HG02623 (cell line): ENCODE measurements around the gene PSMD5.
A peak's percentile ranks its signal among the peaks of the same experiment; 100 is the strongest.

Experiments used
- ATAC-seq: cut with Tn5 transposase; IDR thresholded peaks from one replicate; pipeline ENCODE4 v1.9.1; 2021; ENCODE audit warnings: moderate library complexity; ENCODE audit not compliant: unreplicated experiment

The PSMD5 gene

GRCh38 chr9:120875643-120875953 is 32.9 kb upstream of the PSMD5 start:
- no peak for ATAC-seq

GRCh38 chr9:120875195-120875565 is 32.5 kb upstream of the PSMD5 start:
- ATAC-seq = no peak

- no peak for ATAC-seq
Measured at GRCh38 chr9:120874226-120875194, 31.8 kb upstream of the PSMD5 start.

GRCh38 chr9:120873512-120873911 is 30.8 kb upstream of the PSMD5 start:
- no peak for ATAC-seq

GRCh38 chr9:120872791-120873502 is 30.2 kb upstream of the PSMD5 start:
- ATAC-seq = no peak

- ATAC-seq = no peak
Measured at GRCh38 chr9:120870206-120870605, 27.5 kb upstream of the PSMD5 start.

GRCh38 chr9:120869726-120870125 is 27.0 kb upstream of the PSMD5 start:
- no peak for ATAC-seq

- no peak for ATAC-seq
Measured at GRCh38 chr9:120869360-120869687, 26.6 kb upstream of the PSMD5 start.

- peak; percentile 89 for ATAC-seq
Measured at GRCh38 chr9:120868676-120869359, 26.1 kb upstream of the PSMD5 start.

- ATAC-seq = no peak
Measured at GRCh38 chr9:120868339-120868675, 25.6 kb upstream of the PSMD5 start.

GRCh38 chr9:120867676-120868338 is 25.1 kb upstream of the PSMD5 start:
- no peak for ATAC-seq

GRCh38 chr9:120866651-120867050 is 23.9 kb upstream of the PSMD5 start:
- no peak for ATAC-seq

- ATAC-seq = no peak
Measured at GRCh38 chr9:120865809-120866208, 23.1 kb upstream of the PSMD5 start.

GRCh38 chr9:120865176-120865575 is 22.5 kb upstream of the PSMD5 start:
- ATAC-seq = no peak

GRCh38 chr9:120864719-120865118 is 22.0 kb upstream of the PSMD5 start:
- no peak for ATAC-seq

- ATAC-seq = no peak
Measured at GRCh38 chr9:120863833-120864232, 21.1 kb upstream of the PSMD5 start.

GRCh38 chr9:120862452-120862851 is 19.7 kb upstream of the PSMD5 start:
- ATAC-seq = no peak

GRCh38 chr9:120861935-120862334 is 19.2 kb upstream of the PSMD5 start:
- no peak for ATAC-seq

GRCh38 chr9:120860083-120860482 is 17.4 kb upstream of the PSMD5 start:
- ATAC-seq = no peak

GRCh38 chr9:120859361-120859760 is 16.6 kb upstream of the PSMD5 start:
- ATAC-seq = no peak

- no peak for ATAC-seq
Measured at GRCh38 chr9:120857902-120858301, 15.2 kb upstream of the PSMD5 start.
